WTC11 (cell line): ENCODE results near the gene NSDHL.

Source experiments
- FOXJ3 ChIP-seq: sonication (generic); formaldehyde crosslinking; IDR thresholded peaks from 2 replicates; pipeline ENCODE4 v1.9.0; 2021; ENCODE audit warnings: missing genetic modification reagents, mild to moderate bottlenecking, borderline replicate concordance
- GRHL2 ChIP-seq: fragments of 250-450 bp; sonication (Bioruptor Pico); IDR thresholded peaks from 2 replicates; pipeline ENCODE4 v1.8.0; 2022; ENCODE audit warnings: mild to moderate bottlenecking, moderate library complexity; ENCODE audit not compliant: insufficient replicate concordance, severe bottlenecking
- KAT7 ChIP-seq: sonication (generic); formaldehyde crosslinking; IDR thresholded peaks from 2 replicates; pipeline ENCODE4 v1.8.1; 2023; ENCODE audit warnings: missing genetic modification reagents, mild to moderate bottlenecking, borderline replicate concordance
- NFYB ChIP-seq: sonication (generic); formaldehyde crosslinking; conservative IDR thresholded peaks from 2 replicates; pipeline ENCODE4 v1.8.0; 2022; ENCODE audit warnings: low read depth, missing genetic modification reagents
- SOX15 ChIP-seq: fragments of 250-450 bp; sonication (Bioruptor Pico); IDR thresholded peaks from 2 replicates; pipeline ENCODE4 v1.9.0; 2021; ENCODE audit warnings: mild to moderate bottlenecking
- TCF7 ChIP-seq: sonication (generic); formaldehyde crosslinking; IDR thresholded peaks from 2 replicates; pipeline ENCODE4 v1.8.0; 2022; ENCODE audit warnings: mild to moderate bottlenecking, low read depth, missing genetic modification reagents, moderate library complexity
- TEAD1 ChIP-seq: sonication (generic); formaldehyde crosslinking; IDR thresholded peaks from 2 replicates; pipeline ENCODE4 v1.8.0; 2022; ENCODE audit warnings: mild to moderate bottlenecking, missing genetic modification reagents
- ZNF317 ChIP-seq: sonication (generic); formaldehyde crosslinking; IDR thresholded peaks from 2 replicates; pipeline ENCODE4 v1.8.1; 2023; ENCODE audit warnings: low read depth, mild to moderate bottlenecking, moderate library complexity, missing genetic modification reagents, borderline replicate concordance
- ZNF425 ChIP-seq: fragments of 250-450 bp; sonication (Bioruptor Pico); conservative IDR thresholded peaks from 2 replicates; pipeline ENCODE4 v1.9.0; 2021; ENCODE audit warnings: mild to moderate bottlenecking
- ZNF512 ChIP-seq: sonication (generic); formaldehyde crosslinking; IDR thresholded peaks from 2 replicates; pipeline ENCODE4 v1.8.1; 2022; ENCODE audit warnings: missing genetic modification reagents, borderline replicate concordance
- TF ChIP-seq, protein P1 (sequence below): fragments of 200-600 bp; IDR thresholded peaks from 2 replicates; pipeline ENCODE4 v1.8.0; 2022; ENCODE audit warnings: antibody characterized with exemption
- TF ChIP-seq, protein P2 (sequence below): sonication (generic); formaldehyde crosslinking; IDR thresholded peaks from 2 replicates; pipeline ENCODE4 v1.8.1; 2022; ENCODE audit warnings: low read depth, missing genetic modification reagents, borderline replicate concordance

DNA sequence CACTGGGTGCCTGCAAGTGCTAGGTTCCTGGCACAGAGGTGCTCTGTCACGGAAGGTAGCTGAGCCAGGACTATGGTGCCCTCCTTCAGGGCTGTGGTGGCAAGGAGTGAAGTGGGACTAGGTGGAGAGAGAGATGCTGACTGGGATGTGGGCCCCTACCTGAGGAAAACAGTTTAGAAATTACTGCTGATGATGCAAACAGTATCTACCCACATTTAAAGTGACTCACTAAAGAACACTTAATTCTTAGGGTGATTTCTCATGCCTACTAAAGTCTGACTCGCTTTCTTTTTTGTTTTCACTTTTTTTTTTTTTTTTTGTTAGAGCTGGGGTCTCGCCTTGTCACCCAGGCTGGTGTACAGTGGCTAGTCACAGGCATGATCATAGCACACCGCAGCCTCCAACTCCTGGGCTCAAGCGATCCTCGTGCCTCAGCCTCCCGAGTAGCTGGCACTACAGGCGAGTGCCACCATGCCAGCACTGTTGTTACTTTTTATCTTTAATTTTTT, 70.1 kb downstream of the NSDHL start:
- TF ChIP-seq TCF7 (no peak), GRHL2 (no peak), KAT7 (no peak), ZNF512 (CRISPR knock-in tag) (no peak), ZNF317 (CRISPR knock-in tag) (no peak), NFYB (no peak), FOXJ3 (CRISPR knock-in tag) (no peak), ZNF425 (no peak), TEAD1 (no peak), SOX15 (CRISPR knock-in tag) (no peak)
- TF ChIP-seq, protein P1, sequence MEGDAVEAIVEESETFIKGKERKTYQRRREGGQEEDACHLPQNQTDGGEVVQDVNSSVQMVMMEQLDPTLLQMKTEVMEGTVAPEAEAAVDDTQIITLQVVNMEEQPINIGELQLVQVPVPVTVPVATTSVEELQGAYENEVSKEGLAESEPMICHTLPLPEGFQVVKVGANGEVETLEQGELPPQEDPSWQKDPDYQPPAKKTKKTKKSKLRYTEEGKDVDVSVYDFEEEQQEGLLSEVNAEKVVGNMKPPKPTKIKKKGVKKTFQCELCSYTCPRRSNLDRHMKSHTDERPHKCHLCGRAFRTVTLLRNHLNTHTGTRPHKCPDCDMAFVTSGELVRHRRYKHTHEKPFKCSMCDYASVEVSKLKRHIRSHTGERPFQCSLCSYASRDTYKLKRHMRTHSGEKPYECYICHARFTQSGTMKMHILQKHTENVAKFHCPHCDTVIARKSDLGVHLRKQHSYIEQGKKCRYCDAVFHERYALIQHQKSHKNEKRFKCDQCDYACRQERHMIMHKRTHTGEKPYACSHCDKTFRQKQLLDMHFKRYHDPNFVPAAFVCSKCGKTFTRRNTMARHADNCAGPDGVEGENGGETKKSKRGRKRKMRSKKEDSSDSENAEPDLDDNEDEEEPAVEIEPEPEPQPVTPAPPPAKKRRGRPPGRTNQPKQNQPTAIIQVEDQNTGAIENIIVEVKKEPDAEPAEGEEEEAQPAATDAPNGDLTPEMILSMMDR = no peak
- TF ChIP-seq, protein P2, sequence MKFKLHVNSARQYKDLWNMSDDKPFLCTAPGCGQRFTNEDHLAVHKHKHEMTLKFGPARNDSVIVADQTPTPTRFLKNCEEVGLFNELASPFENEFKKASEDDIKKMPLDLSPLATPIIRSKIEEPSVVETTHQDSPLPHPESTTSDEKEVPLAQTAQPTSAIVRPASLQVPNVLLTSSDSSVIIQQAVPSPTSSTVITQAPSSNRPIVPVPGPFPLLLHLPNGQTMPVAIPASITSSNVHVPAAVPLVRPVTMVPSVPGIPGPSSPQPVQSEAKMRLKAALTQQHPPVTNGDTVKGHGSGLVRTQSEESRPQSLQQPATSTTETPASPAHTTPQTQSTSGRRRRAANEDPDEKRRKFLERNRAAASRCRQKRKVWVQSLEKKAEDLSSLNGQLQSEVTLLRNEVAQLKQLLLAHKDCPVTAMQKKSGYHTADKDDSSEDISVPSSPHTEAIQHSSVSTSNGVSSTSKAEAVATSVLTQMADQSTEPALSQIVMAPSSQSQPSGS (CRISPR knock-in tag) = no peak
